ENCODE results near the gene SERPINE1. TPM values are rescaled to one million over a fixed set of nuclear protein-coding genes. Genes with fewer than 3 reads are reported as not detected.
A peak's percentile ranks its signal among the peaks of the same experiment; 100 is the strongest.

The SERPINE1 gene
- total and polyA plus RNA-seq, 2 of the 4 experiments (the other 2 are of a cell fraction): 1,441 to 2,783 TPM

DNA sequence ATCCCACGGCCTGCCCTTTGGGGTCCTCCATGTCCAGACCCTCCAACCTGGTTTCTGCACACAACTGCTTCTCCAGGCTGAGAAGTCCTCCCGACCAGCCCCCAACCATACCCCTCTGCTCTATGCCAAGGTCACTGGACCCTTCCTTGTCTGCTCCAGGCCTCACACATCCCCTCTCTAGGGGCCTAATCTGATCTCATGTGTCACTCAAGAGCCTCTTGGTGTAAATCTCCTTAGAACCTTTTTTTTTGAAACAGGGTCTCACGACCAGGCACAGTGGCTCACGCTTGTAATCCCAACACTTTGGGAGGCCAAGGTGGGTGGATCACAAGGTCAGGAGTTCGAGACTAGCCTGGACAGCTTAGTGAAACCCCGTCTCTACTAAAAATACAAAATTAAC lies 17.5 kb upstream of the SERPINE1 start:
- Histone ChIP-seq H3K36me3 (ENCODE audit: control insufficient read depth, insufficient read depth, low read length) (no peaks in the 10 kb centered on the region), H3K9me1 (ENCODE audit: insufficient read depth, low read length) (peaks cover 15% of the 10 kb centered on the region), H2BK15ac (ENCODE audit: low read depth, low read length) (0 out of 3 replicates have a peak overlapping the region, but pooled peaks have one; percentile 54), H2AK9ac (replicated peaks; ENCODE audit: low read depth, low read length, poor library complexity) (peak overlapping the region; percentile 61), H2BK5ac (ENCODE audit: low read depth, low read length, poor library complexity, severe bottlenecking) (no peak overlapping the region), H2BK20ac (ENCODE audit: low read depth, low read length) (peak overlapping the region; percentile 32; the same call in 1 of the 2 replicates), H4K8ac (ENCODE audit: low read depth in 2 of 2, low read length in 2 of 2) (no peak overlapping the region; a peak in 1 of 4 replicates), H2AK5ac (ENCODE audit: low read depth, low read length) (peak overlapping the region; percentile 72; the same call in 1 of the 2 replicates), H3K56ac (ENCODE audit: extremely low read depth, insufficient read depth, low read length) (no peak overlapping the region), H2BK120ac (ENCODE audit: low read depth, low read length) (0 out of 2 replicates have a peak overlapping the region, but pooled peaks have one; percentile 7), H3K14ac (replicated peaks; ENCODE audit: low read depth, low read length) (no peak overlapping the region), H3K4me2 (ENCODE audit: low read depth, low read length) (no peak overlapping the region), H3K27me3 (ENCODE audit: control insufficient read depth, insufficient read depth, low read length) (no peaks in the 10 kb centered on the region), H3K9ac (ENCODE audit: low read depth, low read length) (no peak overlapping the region), H3K4me1 (ENCODE audit: control insufficient read depth, insufficient read depth, low read length) (peaks cover 9% of the 10 kb centered on the region), H3K9me3 (ENCODE audit: control insufficient read depth, insufficient read depth, low read length) (no peaks in the 10 kb centered on the region), H3K79me1 (ENCODE audit: low read depth in 1 of 2, low read length in 2 of 2) (peaks cover 3 to 11% of the 10 kb centered on the region in 2 experiments; a peak in 1 of 4 replicates), H4K5ac (ENCODE audit: low read depth, low read length) (no peak overlapping the region), H3K4me3 (ENCODE audit: insufficient read depth, low read depth, low read length) (no peak overlapping the region), H2AFZ (replicated peaks; ENCODE audit: low read length, poor library complexity) (peak overlapping the region; percentile 75), H3K27ac (ENCODE audit: insufficient read depth, low read length) (no peak overlapping the region), H3K4ac (ENCODE audit: low read depth, low read length) (peak overlapping the region; percentile 71; the same call in 1 of the 2 replicates), H4K20me1 (ENCODE audit: insufficient read depth, low read length) (no peaks in the 10 kb centered on the region), H4K91ac (ENCODE audit: insufficient read depth, low read depth, low read length) (0 out of 2 replicates have a peak overlapping the region, but pooled peaks have one; percentile 75), H3K23ac (ENCODE audit: low read depth, low read length) (no peak overlapping the region), H3K18ac (ENCODE audit: low read depth, low read length) (no peak overlapping the region)
- ChIA-PET POLR2A (ENCODE audit: unreplicated experiment) (no interaction called here), CTCF (interaction anchor here (1.6 kb wide), 1 partner anchor 8 kb away, joined by 4 read pairs; no protein-coding TSS in a partner anchor)
- BruUV-seq (replicated peaks): no TSS peak
- dilution Hi-C loops (cut with HindIII; ENCODE audit: low sequenced_read_pairs, unreplicated experiment) (no loop called here), in situ Hi-C loops (cut with MboI; ENCODE audit: low sequenced_read_pairs) (loop anchor here (25.0 kb wide), 1 partner anchor 672 kb away; the partner anchor contains the start of genes MEPCE, PPP1R35 and ZCWPW1), intact Hi-C loops (cut with micrococcal nuclease) (no loop called here)
- DNase-seq (no peak), ATAC-seq (ENCODE audit: low read depth) (no peak)
- TF ChIP-seq, protein P1, sequence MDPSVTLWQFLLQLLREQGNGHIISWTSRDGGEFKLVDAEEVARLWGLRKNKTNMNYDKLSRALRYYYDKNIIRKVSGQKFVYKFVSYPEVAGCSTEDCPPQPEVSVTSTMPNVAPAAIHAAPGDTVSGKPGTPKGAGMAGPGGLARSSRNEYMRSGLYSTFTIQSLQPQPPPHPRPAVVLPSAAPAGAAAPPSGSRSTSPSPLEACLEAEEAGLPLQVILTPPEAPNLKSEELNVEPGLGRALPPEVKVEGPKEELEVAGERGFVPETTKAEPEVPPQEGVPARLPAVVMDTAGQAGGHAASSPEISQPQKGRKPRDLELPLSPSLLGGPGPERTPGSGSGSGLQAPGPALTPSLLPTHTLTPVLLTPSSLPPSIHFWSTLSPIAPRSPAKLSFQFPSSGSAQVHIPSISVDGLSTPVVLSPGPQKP (IDR thresholded peaks at IDR 0.05; ENCODE audit: borderline replicate concordance, low read depth, low read length): no peak
- TF ChIP-seq, protein P2, sequence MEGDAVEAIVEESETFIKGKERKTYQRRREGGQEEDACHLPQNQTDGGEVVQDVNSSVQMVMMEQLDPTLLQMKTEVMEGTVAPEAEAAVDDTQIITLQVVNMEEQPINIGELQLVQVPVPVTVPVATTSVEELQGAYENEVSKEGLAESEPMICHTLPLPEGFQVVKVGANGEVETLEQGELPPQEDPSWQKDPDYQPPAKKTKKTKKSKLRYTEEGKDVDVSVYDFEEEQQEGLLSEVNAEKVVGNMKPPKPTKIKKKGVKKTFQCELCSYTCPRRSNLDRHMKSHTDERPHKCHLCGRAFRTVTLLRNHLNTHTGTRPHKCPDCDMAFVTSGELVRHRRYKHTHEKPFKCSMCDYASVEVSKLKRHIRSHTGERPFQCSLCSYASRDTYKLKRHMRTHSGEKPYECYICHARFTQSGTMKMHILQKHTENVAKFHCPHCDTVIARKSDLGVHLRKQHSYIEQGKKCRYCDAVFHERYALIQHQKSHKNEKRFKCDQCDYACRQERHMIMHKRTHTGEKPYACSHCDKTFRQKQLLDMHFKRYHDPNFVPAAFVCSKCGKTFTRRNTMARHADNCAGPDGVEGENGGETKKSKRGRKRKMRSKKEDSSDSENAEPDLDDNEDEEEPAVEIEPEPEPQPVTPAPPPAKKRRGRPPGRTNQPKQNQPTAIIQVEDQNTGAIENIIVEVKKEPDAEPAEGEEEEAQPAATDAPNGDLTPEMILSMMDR (conservative IDR thresholded peaks at IDR 0.05; ENCODE audit: low read depth, low read length): no peak
- TF ChIP-seq RCOR1 (IDR thresholded peaks at IDR 0.05; ENCODE audit: insufficient replicate concordance, low read length): no peak
- no peak for TF ChIP-seq SMC3 (IDR thresholded peaks at IDR 0.05; ENCODE audit: low read depth, low read length)
- 63% methylated on average over 1 of the region's 6 CpGs; no CpG with 5 or more reads in 1 of the 2 experiments for WGBS, 2 experiments (ENCODE audit: extremely low coverage in 2 of 2, insufficient read length in 1 of 2)

All from IMR-90 (cell line).